Measurements from ENCODE around the gene GTPBP3. TPM values are rescaled to one million over a fixed set of nuclear protein-coding genes. Genes with fewer than 3 reads are reported as not detected.

Gene GTPBP3
- total and polyA plus RNA-seq, 2 of the 13 experiments (the other 11 are each of a cell fraction or from before 2014, with no cell fraction given), result 17.5 to 30.0 TPM

DNA sequence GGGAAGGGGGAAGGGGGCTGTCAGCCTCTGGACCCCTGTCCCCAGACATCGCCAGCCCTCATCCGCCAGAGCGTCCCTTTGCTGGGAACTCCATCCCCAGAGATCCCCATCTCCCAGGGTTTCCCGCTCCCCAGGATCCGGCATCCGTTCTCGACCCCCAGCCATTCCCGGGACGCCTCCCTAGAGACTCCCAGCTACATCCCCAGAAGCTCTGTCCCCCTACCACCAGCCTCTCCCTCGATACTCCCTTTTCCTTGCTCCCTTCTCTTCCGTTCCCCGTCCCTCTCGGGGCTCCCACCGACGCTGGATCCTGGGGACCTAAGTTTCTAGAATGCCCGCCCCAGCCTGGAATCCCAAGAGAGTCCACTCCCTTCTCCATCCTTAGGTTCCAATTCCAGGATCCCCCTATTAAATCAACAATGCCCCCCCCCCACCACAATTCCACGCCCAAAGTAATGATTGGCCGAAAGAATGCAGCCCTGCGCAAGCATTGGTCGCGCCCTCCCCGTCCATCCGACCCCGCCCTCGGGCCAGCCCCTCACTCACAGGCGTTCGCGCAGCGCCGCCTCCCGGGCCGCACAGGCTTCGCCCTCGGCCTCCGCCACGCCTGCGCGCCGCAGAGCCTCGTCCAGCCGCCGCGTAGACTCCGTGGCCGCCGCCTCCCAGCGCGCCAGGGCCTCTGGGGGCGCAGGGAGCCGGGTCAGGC is 53.5 kb downstream of the GTPBP3 start (continued):
- TF ChIP-seq HNF1A (IDR thresholded peaks at IDR 0.05; ENCODE audit: low read depth) (no peak), HNF1A (CRISPR knock-in tag; IDR thresholded peaks at IDR 0.05; ENCODE audit: borderline replicate concordance) (0 out of 2 replicates have a peak, but pooled peaks have one; percentile 27), NR2F6 (IDR thresholded peaks at IDR 0.05) (no peak), NR2F6 (CRISPR knock-in tag; IDR thresholded peaks at IDR 0.05) (peak; percentile 22; the same call in 1 of the 2 replicates), ZNF12 (CRISPR knock-in tag; IDR thresholded peaks at IDR 0.05) (no peak), MAFG (CRISPR knock-in tag; IDR thresholded peaks at IDR 0.05) (no peak), SKI (IDR thresholded peaks at IDR 0.05; ENCODE audit: partially characterized antibody) (peak; percentile 87), IKZF4 (CRISPR knock-in tag; IDR thresholded peaks at IDR 0.05; ENCODE audit: borderline replicate concordance, low read depth, not compliant biosample characterization) (no peak), THAP11 (CRISPR knock-in tag; IDR thresholded peaks at IDR 0.05) (peak; percentile 79), ZNF607 (CRISPR knock-in tag; IDR thresholded peaks at IDR 0.05; ENCODE audit: borderline replicate concordance) (no peak), ZNF749 (CRISPR knock-in tag; IDR thresholded peaks at IDR 0.05; ENCODE audit: borderline replicate concordance) (no peak), TSC22D2 (CRISPR knock-in tag; IDR thresholded peaks at IDR 0.05; ENCODE audit: borderline replicate concordance) (no peak), MED13 (CRISPR knock-in tag; IDR thresholded peaks at IDR 0.05) (no peak), EEA1 (CRISPR knock-in tag; IDR thresholded peaks at IDR 0.05; ENCODE audit: borderline replicate concordance) (0 out of 2 replicates have a peak, but pooled peaks have one; percentile 37), GABPB1 (CRISPR knock-in tag; IDR thresholded peaks at IDR 0.05) (peak; percentile 59), REPIN1 (CRISPR knock-in tag; IDR thresholded peaks at IDR 0.05; ENCODE audit: borderline replicate concordance, low read depth) (peak; percentile 68), TFDP1 (CRISPR knock-in tag; IDR thresholded peaks at IDR 0.05; ENCODE audit: borderline replicate concordance) (peak; percentile 69; the same call in 1 of the 2 replicates), ZNF24 (IDR thresholded peaks at IDR 0.05) (no peak), YEATS4 (CRISPR knock-in tag; IDR thresholded peaks at IDR 0.05; ENCODE audit: borderline replicate concordance) (0 out of 2 replicates have a peak, but pooled peaks have one; percentile 50)
- TF ChIP-seq, protein P1, sequence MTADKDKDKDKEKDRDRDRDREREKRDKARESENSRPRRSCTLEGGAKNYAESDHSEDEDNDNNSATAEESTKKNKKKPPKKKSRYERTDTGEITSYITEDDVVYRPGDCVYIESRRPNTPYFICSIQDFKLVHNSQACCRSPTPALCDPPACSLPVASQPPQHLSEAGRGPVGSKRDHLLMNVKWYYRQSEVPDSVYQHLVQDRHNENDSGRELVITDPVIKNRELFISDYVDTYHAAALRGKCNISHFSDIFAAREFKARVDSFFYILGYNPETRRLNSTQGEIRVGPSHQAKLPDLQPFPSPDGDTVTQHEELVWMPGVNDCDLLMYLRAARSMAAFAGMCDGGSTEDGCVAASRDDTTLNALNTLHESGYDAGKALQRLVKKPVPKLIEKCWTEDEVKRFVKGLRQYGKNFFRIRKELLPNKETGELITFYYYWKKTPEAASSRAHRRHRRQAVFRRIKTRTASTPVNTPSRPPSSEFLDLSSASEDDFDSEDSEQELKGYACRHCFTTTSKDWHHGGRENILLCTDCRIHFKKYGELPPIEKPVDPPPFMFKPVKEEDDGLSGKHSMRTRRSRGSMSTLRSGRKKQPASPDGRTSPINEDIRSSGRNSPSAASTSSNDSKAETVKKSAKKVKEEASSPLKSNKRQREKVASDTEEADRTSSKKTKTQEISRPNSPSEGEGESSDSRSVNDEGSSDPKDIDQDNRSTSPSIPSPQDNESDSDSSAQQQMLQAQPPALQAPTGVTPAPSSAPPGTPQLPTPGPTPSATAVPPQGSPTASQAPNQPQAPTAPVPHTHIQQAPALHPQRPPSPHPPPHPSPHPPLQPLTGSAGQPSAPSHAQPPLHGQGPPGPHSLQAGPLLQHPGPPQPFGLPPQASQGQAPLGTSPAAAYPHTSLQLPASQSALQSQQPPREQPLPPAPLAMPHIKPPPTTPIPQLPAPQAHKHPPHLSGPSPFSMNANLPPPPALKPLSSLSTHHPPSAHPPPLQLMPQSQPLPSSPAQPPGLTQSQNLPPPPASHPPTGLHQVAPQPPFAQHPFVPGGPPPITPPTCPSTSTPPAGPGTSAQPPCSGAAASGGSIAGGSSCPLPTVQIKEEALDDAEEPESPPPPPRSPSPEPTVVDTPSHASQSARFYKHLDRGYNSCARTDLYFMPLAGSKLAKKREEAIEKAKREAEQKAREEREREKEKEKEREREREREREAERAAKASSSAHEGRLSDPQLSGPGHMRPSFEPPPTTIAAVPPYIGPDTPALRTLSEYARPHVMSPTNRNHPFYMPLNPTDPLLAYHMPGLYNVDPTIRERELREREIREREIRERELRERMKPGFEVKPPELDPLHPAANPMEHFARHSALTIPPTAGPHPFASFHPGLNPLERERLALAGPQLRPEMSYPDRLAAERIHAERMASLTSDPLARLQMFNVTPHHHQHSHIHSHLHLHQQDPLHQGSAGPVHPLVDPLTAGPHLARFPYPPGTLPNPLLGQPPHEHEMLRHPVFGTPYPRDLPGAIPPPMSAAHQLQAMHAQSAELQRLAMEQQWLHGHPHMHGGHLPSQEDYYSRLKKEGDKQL (CRISPR knock-in tag; IDR thresholded peaks at IDR 0.05; ENCODE audit: low read depth), result no peak
